Left ventricle myocardium superior (tissue), 1 donor: ENCODE results near the gene CHRND. TPM values are rescaled to one million over a fixed set of nuclear protein-coding genes. Genes with fewer than 3 reads are reported as not detected.

Source experiments
- ATAC-seq: fragments of 200-7000 bp; cut with Tn5 transposase; one replicate; pipeline ENCODE4 v1.9.1; 2020; ENCODE audit warnings: mild to moderate bottlenecking, moderate library complexity
- DNase-seq: peaks from one replicate; pipeline ENCODE4 v3.0.0-alpha.2; 2020
- intact Hi-C: fragments of 100-400 bp; cut with micrococcal nuclease; formaldehyde crosslinking; loops from one replicate; pipeline ENCODE4 v1.11.0; 2022
- total RNA-seq: library from RNA; stranded (reverse); fragmentation: NEBNext Ultra II Directional; extraction: Animal tissue kit (Norgen Biotek cat#: 25700); gene quantifications from one replicate; pipeline ENCODE4 v1.2.1, GENCODE V29; 2021
- donor health status: DM: no; HTN: yes; CAD: no; lungs with severe emphysema.

CHRND gene
- total RNA-seq, 1 donor from 2014 or later, result not detected

DNA sequence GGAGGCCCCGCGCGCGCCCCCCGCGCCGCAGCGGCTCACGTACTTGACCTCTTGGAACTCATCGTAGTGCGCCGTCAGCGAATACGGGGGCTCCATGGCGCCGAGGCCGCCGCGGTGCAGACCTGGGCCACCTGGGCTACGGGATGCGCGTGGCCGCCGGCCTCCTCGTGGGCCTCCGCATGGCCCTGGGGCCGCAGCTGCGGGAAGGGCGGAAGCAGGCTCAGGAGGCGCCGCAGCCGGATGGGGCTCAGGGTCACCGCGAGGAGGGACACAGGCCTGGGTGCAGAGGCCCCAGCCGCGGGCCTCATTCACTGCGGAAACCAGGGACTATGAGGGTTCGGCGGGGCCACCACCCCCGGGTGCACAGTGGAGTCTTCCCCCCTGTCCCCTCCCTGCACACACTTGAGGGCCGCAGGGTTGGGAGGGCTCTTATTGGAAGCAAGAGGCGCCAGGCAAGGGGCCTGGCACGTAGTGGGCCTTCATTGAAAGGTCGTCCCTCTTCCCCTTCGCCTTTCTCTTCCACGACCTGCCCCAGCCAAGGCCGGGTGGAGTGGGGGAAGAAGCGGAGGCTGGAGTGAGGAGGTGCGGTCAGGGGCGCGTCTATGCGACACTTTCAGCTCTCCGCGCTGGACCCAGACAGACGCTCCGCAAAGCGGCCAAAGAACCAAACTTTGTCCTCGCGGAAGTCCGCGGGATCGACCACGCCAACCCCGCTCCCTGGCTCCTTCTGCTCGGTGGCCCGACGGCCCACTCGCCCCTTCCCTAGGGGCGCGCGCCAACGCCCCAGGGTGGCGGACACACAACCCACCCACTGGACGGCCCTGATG, 39.2 kb upstream of the CHRND start:
- ATAC-seq, result no peak
- intact Hi-C loops, result no loop called here
- DNase-seq, result no peak

DNA sequence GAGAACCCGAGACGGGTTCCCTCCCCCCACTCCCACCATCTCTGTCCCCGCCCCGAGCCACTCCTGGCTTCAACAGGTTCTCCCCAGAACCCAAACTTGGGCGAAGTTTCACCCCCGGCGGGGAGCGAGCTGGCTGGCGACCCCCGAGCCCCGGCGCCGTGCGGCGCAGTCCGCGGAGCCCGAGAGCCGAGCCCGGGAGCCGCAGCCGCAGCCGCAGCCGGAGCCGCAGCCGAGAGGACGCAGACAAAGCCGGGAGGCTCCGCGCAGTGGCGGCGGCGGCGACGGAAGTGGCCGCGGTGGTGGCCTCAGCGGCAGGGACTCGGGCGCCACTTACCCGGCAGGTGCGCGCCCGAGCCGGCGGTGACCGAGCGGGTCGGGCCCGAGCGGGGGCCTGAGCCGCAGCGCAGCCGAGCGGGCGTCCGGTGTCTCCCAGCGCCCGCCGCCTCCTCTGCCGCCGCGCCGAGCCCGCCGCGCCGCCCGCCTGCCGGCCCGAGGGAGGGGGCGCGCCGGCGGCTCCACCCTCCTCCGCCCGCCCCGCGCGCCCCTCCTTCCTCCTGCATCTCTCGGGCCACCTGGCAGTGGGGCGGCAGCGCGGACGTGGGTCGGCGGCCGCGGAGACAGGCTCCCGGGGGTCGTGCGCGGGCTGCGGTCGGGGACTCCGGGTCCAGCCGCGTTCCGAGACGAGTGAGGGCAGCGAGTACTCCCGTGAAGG, 38.4 kb upstream of the CHRND start, which contains the start of gene ECEL1:
TSS of gene ECEL1 (minus strand) at position 450 of the 712 bp plus-strand sequence. CDS start 1,181 bp downstream, outside the sequence.
- intact Hi-C loops, result no loop called here
- ATAC-seq, result no peak
- no peak for DNase-seq

DNA sequence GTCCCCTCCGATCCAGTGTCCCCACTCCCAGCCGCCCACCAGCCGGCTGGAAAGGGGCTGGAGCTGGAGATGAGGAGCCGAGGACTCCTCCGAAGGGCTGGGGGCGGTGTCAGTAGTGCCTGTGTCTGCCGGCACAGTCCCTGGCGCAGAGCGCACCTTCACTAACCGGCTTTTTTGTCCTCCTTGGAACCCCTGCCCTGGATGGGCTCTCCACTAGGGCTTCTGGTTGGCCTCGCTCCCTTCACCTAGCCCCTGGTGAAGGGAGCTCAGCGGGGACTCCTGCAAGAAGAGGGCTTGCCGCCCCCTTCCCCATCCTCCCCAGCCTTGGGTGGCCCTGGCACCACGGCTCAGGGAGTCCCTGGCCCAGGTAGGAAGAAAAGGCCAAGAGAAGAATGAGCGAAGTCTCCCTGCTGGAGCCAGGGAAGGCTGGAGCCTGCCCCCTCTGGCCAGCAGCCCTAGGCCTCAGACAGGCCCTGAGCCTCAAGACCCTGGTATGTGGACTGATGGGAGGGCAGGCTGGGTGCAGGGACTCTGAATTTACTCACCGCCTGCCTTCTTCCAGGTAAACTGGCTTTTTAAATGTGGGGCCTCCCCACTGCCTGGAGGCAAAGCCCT, 37.8 kb upstream of the CHRND start:
- ATAC-seq, result no peak
- intact Hi-C loops, result no loop called here
- DNase-seq, result peak; percentile 9

DNA sequence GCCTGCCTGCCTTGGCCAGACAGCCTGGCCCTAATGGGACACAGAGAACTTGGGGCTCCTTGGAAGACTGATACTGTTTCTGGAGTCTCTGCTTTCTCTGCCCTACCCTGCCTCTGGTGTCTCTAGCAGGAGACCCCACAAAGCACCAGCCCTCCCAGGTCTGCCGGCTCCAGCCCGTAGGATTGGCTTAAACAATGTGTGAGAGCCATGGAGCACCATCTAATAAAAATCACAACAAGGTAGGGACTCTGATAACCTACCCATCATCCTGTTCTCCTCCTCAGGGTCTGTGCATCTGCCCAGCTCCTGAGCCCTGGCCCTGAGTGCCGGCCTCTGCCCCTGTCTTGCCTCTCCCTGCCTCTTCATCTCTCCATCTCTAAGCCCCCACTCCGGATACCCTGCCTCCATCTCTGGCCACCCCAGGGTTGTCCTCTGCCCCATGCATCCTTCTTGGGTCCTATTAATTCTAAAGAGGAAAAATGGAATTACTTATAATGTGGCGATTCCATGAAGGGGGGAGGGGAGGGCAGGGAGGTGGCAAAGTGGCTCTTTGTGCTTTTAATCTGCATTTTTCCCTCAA, 37.1 kb upstream of the CHRND start:
- DNase-seq (peak; percentile 9), ATAC-seq (no peak)
- intact Hi-C loops, result no loop called here

- intact Hi-C loops, result no loop called here
- peak; percentile 11 for DNase-seq
- no peak for ATAC-seq
Observed at GRCh38 chr2:232489516-232490220, 36.3 kb upstream of the CHRND start.

DNA sequence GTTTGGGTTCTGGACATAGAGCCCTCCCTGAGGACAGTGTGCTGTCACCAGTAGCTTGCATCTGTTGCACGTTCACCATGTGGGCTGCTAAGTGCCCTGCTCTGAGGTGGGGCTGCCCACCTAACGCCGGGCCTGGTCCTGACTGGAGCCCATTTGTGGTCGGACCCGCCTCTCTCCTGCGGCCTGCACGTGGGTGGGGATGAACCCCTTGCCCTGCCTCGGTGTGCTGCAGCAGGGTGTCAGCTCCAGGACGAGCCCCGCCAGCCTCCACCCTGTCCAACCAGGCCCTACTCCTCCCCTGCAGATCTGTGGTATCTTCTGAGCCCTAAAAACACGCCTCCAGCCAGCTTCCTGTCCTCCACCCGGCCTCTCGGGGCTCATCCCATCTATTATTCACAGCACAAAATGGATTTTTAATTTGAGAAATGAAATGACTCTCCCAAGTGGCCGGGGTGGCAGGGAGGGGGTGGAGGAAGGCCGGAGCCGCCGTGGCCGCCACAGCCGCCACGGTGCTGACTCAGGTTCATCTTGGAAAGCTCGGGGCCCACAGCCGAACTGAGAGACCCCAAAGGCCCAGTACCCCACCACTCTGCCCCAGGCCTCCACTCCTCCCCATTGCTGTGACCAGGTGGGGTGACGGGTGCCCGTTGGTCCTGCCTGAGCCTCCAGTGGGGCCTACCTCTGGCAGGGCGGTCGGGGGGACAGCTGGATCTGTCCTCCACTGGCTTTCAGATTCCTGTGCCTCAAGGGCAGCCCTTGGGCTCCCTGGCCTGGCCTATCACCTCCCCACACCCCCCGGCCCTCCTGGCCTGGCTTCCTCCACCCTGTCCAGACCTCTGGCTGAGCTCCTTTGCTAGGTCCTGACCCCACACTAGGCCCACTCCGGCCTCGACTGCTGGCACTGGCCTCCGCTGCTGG, 35.5 kb upstream of the CHRND start:
- ATAC-seq, result no peak
- peak; percentile 12 for DNase-seq
- intact Hi-C loops, result no loop called here

DNA sequence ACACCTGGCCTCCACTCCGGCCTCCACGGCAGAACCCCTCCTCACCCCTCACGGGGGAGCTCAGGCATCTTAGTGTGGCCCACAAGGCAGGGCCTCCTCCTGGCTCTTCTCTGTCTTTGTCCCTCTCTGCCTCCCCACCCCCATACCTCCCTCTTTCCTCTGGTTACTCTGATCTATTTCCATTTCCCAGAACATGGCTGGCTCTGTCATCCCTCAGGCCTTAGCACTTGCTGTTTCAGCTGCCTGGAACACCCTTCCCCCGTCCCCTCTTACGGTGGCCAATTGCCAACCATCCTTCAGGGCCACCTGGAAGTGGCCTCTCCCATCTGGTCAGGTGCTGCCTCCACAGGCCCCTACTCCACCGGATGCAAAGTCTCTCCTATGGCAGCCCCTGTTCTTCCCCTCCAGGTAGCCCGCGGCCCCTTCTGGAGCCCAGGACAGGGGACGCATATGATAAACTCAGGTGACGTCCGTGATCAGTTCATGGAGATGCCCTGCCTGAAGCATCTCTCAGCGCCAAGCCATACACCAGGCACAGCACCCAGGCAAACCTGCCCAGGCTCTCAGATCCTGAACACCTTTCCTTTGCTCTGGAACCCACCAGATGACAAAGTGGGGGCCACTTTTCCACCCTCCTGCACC, 34.7 kb upstream of the CHRND start:
- peak; percentile 9 for DNase-seq
- ATAC-seq, result no peak
- intact Hi-C loops, result no loop called here

DNA sequence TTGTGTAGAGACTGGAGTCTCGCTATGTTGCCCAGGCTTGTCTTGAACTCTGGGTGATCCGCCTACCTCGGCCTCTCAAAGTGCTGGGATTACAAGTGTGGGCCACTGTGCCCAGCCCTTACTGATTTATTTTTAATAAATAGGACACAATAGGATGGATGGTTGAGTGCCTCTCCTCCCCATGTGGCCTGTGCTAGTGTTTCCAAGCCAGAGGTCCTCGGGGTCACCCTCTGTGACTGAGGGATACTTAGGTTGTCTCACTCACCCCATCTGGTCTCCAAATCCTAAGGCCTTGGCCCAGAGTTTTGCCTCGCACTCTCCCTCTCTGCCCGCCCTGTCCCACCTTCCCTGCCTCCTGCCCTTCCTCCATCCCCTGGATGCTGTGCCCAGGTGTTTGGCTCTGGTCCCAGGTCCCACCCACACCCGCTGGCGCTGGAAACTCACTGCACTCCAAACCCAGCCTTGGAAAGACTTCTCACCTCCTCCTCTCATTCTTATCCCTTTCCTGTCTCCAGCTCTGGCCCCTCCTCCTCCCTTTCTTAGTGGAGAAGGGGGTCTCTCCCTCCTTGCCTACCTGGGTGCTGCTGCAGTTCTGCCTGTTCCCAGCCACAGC, 33.6 kb upstream of the CHRND start:
- intact Hi-C loops, result no loop called here
- ATAC-seq (no peak), DNase-seq (peak; percentile 9)

GRCh38 chr2:232492963-232493700, 32.8 kb upstream of the CHRND start:
- ATAC-seq, result no peak
- intact Hi-C loops, result no loop called here
- DNase-seq, result peak; percentile 21

- intact Hi-C loops, result no loop called here
- DNase-seq (peak; percentile 15), ATAC-seq (no peak)
Observed at GRCh38 chr2:232493701-232494474, 32.1 kb upstream of the CHRND start.

DNA sequence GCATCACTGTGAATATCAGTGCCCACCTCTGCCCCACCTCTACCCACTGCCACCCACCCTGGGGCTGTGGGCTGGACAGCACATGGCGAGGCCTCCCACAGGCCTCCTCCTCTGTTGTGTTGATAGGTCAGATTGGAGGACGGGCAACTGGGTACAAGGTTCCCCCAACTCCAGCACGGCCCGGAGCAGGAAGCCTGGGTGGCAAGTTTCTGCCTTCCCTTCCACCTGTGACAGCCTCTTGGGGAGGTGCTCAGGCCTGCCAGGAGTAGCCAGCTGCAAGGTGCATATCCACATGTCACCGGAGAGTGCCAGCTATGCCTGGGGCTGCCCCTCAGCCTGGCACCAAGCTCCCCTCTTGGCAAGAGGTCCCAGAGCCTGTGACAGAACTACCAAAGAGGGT, 31.4 kb upstream of the CHRND start:
- intact Hi-C loops, result no loop called here
- no peak for ATAC-seq
- DNase-seq, result peak; percentile 3

GRCh38 chr2:232495292-232495691, 30.7 kb upstream of the CHRND start:
- DNase-seq, result peak; percentile 3
- intact Hi-C loops, result no loop called here
- ATAC-seq, result no peak

DNA sequence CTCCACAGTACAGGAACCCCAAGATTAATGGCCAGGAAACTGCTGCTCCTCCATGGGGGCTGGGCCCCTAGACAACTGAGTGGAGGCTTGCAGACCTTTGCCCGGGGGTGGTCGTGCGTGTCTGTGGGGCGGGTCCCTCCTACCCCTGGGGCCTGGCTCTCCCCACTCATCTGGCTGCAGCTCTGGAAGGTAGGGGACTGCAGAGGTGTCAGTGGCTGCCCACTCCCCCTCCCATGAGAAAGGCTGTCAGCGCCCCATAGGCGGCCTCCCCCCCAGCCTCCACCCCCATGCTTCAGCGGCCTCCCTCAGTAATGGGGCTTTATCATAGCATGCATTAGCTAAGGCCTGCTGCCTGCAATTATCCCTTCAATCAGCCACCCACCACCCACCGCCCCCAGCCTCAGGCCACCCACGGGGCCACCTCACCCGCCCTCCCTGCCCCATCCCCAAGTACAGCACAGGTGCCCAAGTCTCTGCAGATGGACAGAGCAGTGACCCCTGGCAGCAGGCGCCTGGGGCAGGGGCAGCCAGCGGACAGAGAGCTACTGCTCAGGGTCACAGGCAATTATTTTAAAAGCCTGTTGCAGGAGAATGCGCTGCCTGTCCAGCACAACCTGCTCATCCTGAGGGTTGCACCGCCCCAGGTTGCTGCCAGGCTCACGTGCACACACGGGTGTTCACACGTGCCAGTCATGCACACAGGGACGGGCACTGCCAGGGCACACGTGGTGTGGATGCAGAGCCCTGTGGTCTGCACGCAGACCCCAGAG, 29.3 kb upstream of the CHRND start:
- no peak for DNase-seq

GRCh38 chr2:232497348-232497747, 28.6 kb upstream of the CHRND start:
- intact Hi-C loops, result no loop called here
- no peak for DNase-seq
- ATAC-seq, result no peak

More for the DNA sequence above, 29.3 kb upstream of the CHRND start:
- ATAC-seq, result no peak
- intact Hi-C loops, result no loop called here

- no peak for ATAC-seq
- no peak for DNase-seq
- intact Hi-C loops, result no loop called here
Observed at GRCh38 chr2:232498452-232498851, 27.5 kb upstream of the CHRND start.
